H9 (cell line): ENCODE data around the gene CSRP1. TPM values are rescaled to one million over a fixed set of nuclear protein-coding genes. Genes with fewer than 3 reads are reported as not detected.

Source experiments
- DNase-seq: peaks from one replicate; pipeline ENCODE4 v3.0.0-alpha.2; 2017
- H2AFZ ChIP-seq: one replicate; pipeline ENCODE4 v1.6.1; 2013; ENCODE audit warnings: mild to moderate bottlenecking, low read length, control low read depth, moderate library complexity
- H2AK5ac ChIP-seq: 2 replicates; pipeline ENCODE4 v1.6.1; 2013; ENCODE audit warnings: low read length, control low read depth, mixed read lengths; ENCODE audit not compliant: insufficient read length
- H2BK120ac ChIP-seq: one replicate; pipeline ENCODE4 v1.6.1; 2013; ENCODE audit warnings: low read depth, mild to moderate bottlenecking, low read length, control low read depth, inconsistent platforms; ENCODE audit not compliant: poor library complexity, severe bottlenecking
- H2BK12ac ChIP-seq: 2 replicates; pipeline ENCODE4 v1.6.1; 2013; ENCODE audit warnings: low read length, control low read depth, mixed read lengths, low read depth; ENCODE audit not compliant: insufficient read length
- H2BK15ac ChIP-seq: 2 replicates; pipeline ENCODE4 v1.6.1; 2013; ENCODE audit warnings: low read depth, low read length, control low read depth
- H2BK20ac ChIP-seq: one replicate; pipeline ENCODE4 v1.6.1; 2013; ENCODE audit warnings: low read depth, mild to moderate bottlenecking, low read length, control low read depth, inconsistent platforms; ENCODE audit not compliant: poor library complexity, severe bottlenecking
- H2BK5ac ChIP-seq: 2 replicates; pipeline ENCODE4 v1.6.1; 2013; ENCODE audit warnings: low read length, control low read depth, mixed read lengths; ENCODE audit not compliant: insufficient read length
- H3K14ac ChIP-seq: 2 replicates; pipeline ENCODE4 v1.6.1; 2013; ENCODE audit warnings: low read length, control low read depth; ENCODE audit not compliant: insufficient read depth
- H3K18ac ChIP-seq: 2 replicates; pipeline ENCODE4 v1.6.1; 2013; ENCODE audit warnings: low read depth, mild to moderate bottlenecking, mixed read lengths, low read length, control low read depth; ENCODE audit not compliant: insufficient read length
- H3K23ac ChIP-seq: 2 replicates; pipeline ENCODE4 v1.6.1; 2013; ENCODE audit warnings: low read length, control low read depth, mixed read lengths, low read depth; ENCODE audit not compliant: insufficient read length
- H3K23me2 ChIP-seq: 2 replicates; pipeline ENCODE4 v1.6.1; 2013; ENCODE audit warnings: low read depth, mild to moderate bottlenecking, mixed read lengths, low read length, control low read depth; ENCODE audit not compliant: insufficient read length, poor library complexity, severe bottlenecking
- H3K27ac ChIP-seq: 2 replicates; pipeline ENCODE4 v1.5.1; 2013; ENCODE audit warnings: low read length, control low read depth, mixed read lengths, low read depth; ENCODE audit not compliant: insufficient read length
- H3K27me3 ChIP-seq: 2 replicates; pipeline ENCODE4 v1.6.1; 2013; ENCODE audit warnings: low read length, control low read depth, inconsistent platforms; ENCODE audit not compliant: insufficient read depth
- H3K4ac ChIP-seq: 2 replicates; pipeline ENCODE4 v1.6.1; 2013; ENCODE audit warnings: low read depth, mild to moderate bottlenecking, control low read depth, inconsistent platforms, low read length, moderate library complexity
- H3K4me1 ChIP-seq: 2 replicates; pipeline ENCODE4 v1.6.1; 2013; ENCODE audit warnings: low read length, control low read depth, inconsistent platforms; ENCODE audit not compliant: insufficient read depth
- H3K4me2 ChIP-seq: 2 replicates; pipeline ENCODE4 v1.6.1; 2013; ENCODE audit warnings: low read length, control low read depth, mixed read lengths; ENCODE audit not compliant: insufficient read length, insufficient read depth
- H3K56ac ChIP-seq: 2 replicates; pipeline ENCODE4 v1.6.1; 2013; ENCODE audit warnings: low read depth, mild to moderate bottlenecking, mixed read lengths, low read length, control low read depth; ENCODE audit not compliant: insufficient read length
- H3K79me1 ChIP-seq: 2 replicates; pipeline ENCODE4 v1.6.1; 2013; ENCODE audit warnings: low read depth, mild to moderate bottlenecking, moderate library complexity, low read length, control low read depth, inconsistent platforms; ENCODE audit not compliant: insufficient read depth, poor library complexity, severe bottlenecking
- H3K79me2 ChIP-seq: 2 replicates; pipeline ENCODE4 v1.6.1; 2013; ENCODE audit warnings: low read length, control low read depth, inconsistent platforms; ENCODE audit not compliant: insufficient read depth
- H3K9ac ChIP-seq: 2 replicates; pipeline ENCODE4 v1.6.1; 2013; ENCODE audit warnings: low read length, control low read depth, mixed read lengths; ENCODE audit not compliant: insufficient read length; ENCODE audit errors: extremely low read depth
- H3K9me3 ChIP-seq: one replicate; pipeline ENCODE4 v1.6.1; 2013; ENCODE audit warnings: low read depth, low read length, inconsistent platforms; ENCODE audit not compliant: control insufficient read depth
- H3T11ph ChIP-seq: one replicate; pipeline ENCODE4 v1.6.1; 2013; ENCODE audit warnings: mild to moderate bottlenecking, low read length, control low read depth, inconsistent platforms
- H4K20me1 ChIP-seq: one replicate; pipeline ENCODE4 v1.6.1; 2013; ENCODE audit not compliant: control insufficient read depth, insufficient read length, insufficient read depth
- H4K5ac ChIP-seq: 2 replicates; pipeline ENCODE4 v1.6.1; 2013; ENCODE audit warnings: low read depth, mild to moderate bottlenecking, mixed read lengths, low read length, control low read depth; ENCODE audit not compliant: insufficient read length
- H4K8ac ChIP-seq: replicated peaks from 2 replicates; pipeline ENCODE4 v1.6.1; 2013; ENCODE audit warnings: low read length, control low read depth, mixed read lengths, low read depth; ENCODE audit not compliant: insufficient read length
- H4K91ac ChIP-seq: 2 replicates; pipeline ENCODE4 v1.6.1; 2013; ENCODE audit warnings: low read depth, mild to moderate bottlenecking, moderate library complexity, mixed read lengths, low read length, control low read depth; ENCODE audit not compliant: insufficient read length
- H3K27ac Mint-ChIP-seq, 3 experiments: 2 replicates in 2 of 3; 3 replicates in 1 of 3; pipeline ENCODE4 v1.8.0; 2020 to 2021; ENCODE audit warnings: mixed read lengths in 3 of 3, mild to moderate bottlenecking in 1 of 3, moderate library complexity in 1 of 3
- H3K27me3 Mint-ChIP-seq: 2 replicates; pipeline ENCODE4 v1.8.0; 2021; ENCODE audit warnings: low read depth, mild to moderate bottlenecking, moderate library complexity, mixed read lengths
- H3K36me3 Mint-ChIP-seq, 3 experiments: 2 replicates in 2 of 3; 3 replicates in 1 of 3; pipeline ENCODE4 v1.8.0; 2020 to 2021; ENCODE audit warnings: low read depth in 3 of 3, mixed read lengths in 3 of 3; ENCODE audit not compliant: insufficient read depth in 1 of 3
- H3K4me1 Mint-ChIP-seq, 2 experiments: 2 replicates each; pipeline ENCODE4 v1.8.0; 2020; ENCODE audit warnings: mixed read lengths in 2 of 2
- H3K4me3 Mint-ChIP-seq, 2 experiments: 2 replicates in 1 of 2; 3 replicates in 1 of 2; pipeline ENCODE4 v1.8.0; 2020 to 2021; ENCODE audit warnings: mild to moderate bottlenecking in 2 of 2, mixed read lengths in 2 of 2, moderate library complexity in 1 of 2
- H3K9me3 Mint-ChIP-seq, 2 experiments: 2 replicates in 1 of 2; 3 replicates in 1 of 2; pipeline ENCODE4 v1.8.0; 2020; ENCODE audit warnings: mild to moderate bottlenecking in 2 of 2, mixed read lengths in 2 of 2, moderate library complexity in 1 of 2
- WGBS: extraction: QIAGEN DNeasy Blood & Tissue Kit; methylation state at CpG from one replicate; pipeline ENCODE4 v1.1.7; 2013; ENCODE audit warnings: missing lambda C conversion rate, low lambda C conversion rate, mixed read lengths; ENCODE audit not compliant: insufficient read length; ENCODE audit errors: extremely low coverage; 5-methylcytosine and 5-hydroxymethylcytosine counted together
- total RNA-seq: library from RNA; stranded (reverse); gene quantifications from 2 replicates; pipeline ENCODE4 v1.2.1, GENCODE V29; 2021
- TF ChIP-seq, protein P1 (sequence below): fragments of 200-600 bp; sonication (generic); conservative IDR thresholded peaks from 3 replicates; pipeline ENCODE4 v1.8.0; 2021; ENCODE audit warnings: antibody characterized with exemption, mild to moderate bottlenecking

CSRP1 gene
- total RNA-seq, 1 experiment from 2014 or later, result 0.44 TPM

DNA sequence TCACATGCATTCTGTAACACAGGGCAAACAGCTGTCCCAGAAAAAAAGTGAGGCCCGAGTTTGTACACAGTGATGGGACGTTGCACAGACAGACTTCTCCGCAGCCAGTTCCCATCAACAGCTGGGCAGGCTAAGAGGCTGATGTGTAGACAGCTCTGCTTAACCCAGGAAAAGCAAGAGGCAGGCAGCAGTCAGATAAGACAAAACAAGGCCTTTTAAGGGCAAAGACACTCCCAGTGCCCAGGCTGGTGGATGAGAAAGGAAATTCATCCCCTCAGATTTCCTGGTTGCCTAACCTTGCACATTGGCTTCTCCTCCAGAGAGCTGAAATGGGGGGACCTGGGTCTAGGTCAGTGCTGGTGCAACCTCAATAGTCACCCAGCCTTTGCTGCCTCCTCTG is 20.7 kb downstream of the CSRP1 start:
- no peak overlapping the region for H2BK20ac ChIP-seq

More for the DNA sequence above, 20.7 kb downstream of the CSRP1 start:
- Histone ChIP-seq H3K9me3 (no peaks in the 10 kb centered on the region), H2BK12ac (no peak overlapping the region), H3K18ac (no peak overlapping the region), H3K27ac (no peak overlapping the region), H3K56ac (no peak overlapping the region), H3K9ac (no peak overlapping the region), H3K4ac (no peak overlapping the region), H3K79me2 (no peaks in the 10 kb centered on the region), H3T11ph (no peak overlapping the region), H3K27me3 (no peaks in the 10 kb centered on the region), H2AK5ac (no peak overlapping the region), H4K5ac (no peak overlapping the region), H3K4me1 (no peaks in the 10 kb centered on the region), H3K4me2 (no peak overlapping the region), H4K8ac (no peak overlapping the region), H4K91ac (no peak overlapping the region), H2AFZ (no peak overlapping the region), H2BK120ac (no peak overlapping the region), H4K20me1 (no peaks in the 10 kb centered on the region), H2BK5ac (no peak overlapping the region), H3K79me1 (no peaks in the 10 kb centered on the region), H3K23ac (no peak overlapping the region), H3K14ac (no peak overlapping the region; the same call in 1 of the 2 replicates), H2BK15ac (no peak overlapping the region), H3K23me2 (peaks cover 8% of the 10 kb centered on the region)
- DNase-seq, result no peak
- TF ChIP-seq, protein P1, sequence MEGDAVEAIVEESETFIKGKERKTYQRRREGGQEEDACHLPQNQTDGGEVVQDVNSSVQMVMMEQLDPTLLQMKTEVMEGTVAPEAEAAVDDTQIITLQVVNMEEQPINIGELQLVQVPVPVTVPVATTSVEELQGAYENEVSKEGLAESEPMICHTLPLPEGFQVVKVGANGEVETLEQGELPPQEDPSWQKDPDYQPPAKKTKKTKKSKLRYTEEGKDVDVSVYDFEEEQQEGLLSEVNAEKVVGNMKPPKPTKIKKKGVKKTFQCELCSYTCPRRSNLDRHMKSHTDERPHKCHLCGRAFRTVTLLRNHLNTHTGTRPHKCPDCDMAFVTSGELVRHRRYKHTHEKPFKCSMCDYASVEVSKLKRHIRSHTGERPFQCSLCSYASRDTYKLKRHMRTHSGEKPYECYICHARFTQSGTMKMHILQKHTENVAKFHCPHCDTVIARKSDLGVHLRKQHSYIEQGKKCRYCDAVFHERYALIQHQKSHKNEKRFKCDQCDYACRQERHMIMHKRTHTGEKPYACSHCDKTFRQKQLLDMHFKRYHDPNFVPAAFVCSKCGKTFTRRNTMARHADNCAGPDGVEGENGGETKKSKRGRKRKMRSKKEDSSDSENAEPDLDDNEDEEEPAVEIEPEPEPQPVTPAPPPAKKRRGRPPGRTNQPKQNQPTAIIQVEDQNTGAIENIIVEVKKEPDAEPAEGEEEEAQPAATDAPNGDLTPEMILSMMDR, result no peak
- Mint-ChIP-seq H3K27ac (no peak overlapping the region; a peak in 2 of 7 replicates), H3K4me1 (peaks cover 12% of the 10 kb centered on the region in 2 experiments), H3K36me3 (no peaks in the 10 kb centered on the region), H3K4me3 (no peak overlapping the region), H3K27me3 (peaks cover 5% of the 10 kb centered on the region), H3K9me3 (no peaks in the 10 kb centered on the region; a peak in 1 of 5 replicates)
- no CpG with 5 or more reads among the region's 3 CpGs for WGBS
